Esophagus muscularis mucosa (tissue), 4 donors: ENCODE results near the gene CCDC127.

ENCODE experiments used
- CTCF ChIP-seq, 3 experiments: fragments of 200-600 bp in 2 of 3; fragments of 450-650 bp in 1 of 3; sonication (generic) in 2 of 3; IDR thresholded peaks; one replicate each; pipeline ENCODE4 v1.5.1; 2017 to 2019; ENCODE audit warnings: antibody characterized with exemption in 3 of 3, mild to moderate bottlenecking in 2 of 3, moderate library complexity in 1 of 3
- EP300 ChIP-seq: sonication (generic); formaldehyde crosslinking; IDR thresholded peaks from one replicate; pipeline ENCODE4 v1.6.1; 2017; ENCODE audit warnings: antibody characterized with exemption
- POLR2A ChIP-seq: fragments of 450-650 bp; IDR thresholded peaks from one replicate; pipeline ENCODE4 v1.6.1; 2017; ENCODE audit warnings: antibody characterized with exemption, moderate library complexity, mild to moderate bottlenecking, low read depth

- no peak for TF ChIP-seq EP300
- no peak for TF ChIP-seq CTCF (IDR thresholded peaks at IDR 0.05)
- TF ChIP-seq POLR2A: no peak
These were observed 53.7 kb downstream of the CCDC127 start for GRCh38 chr5:164244-164643.
